Gastrocnemius medialis (tissue), 4 donors: ENCODE data around the gene DNAJB13.

ENCODE experiments used
- POLR2A ChIP-seq, 2 donors: fragments of 450-650 bp; IDR thresholded peaks; one replicate each; pipeline ENCODE4 v1.6.1; 2017; ENCODE audit warnings: antibody characterized with exemption in 2 of 2, mild to moderate bottlenecking in 2 of 2, moderate library complexity in 2 of 2
- TF ChIP-seq, protein P1 (sequence below), 5 experiments: fragments of 450-650 bp in 3 of 5; fragments of 200-600 bp in 2 of 5; sonication (generic) in 2 of 5; IDR thresholded peaks in 4 of 5; conservative IDR thresholded peaks in 1 of 5; 1 replicate in 4 of 5; 2 replicates in 1 of 5; pipeline ENCODE4 v1.5.1; 2016 to 2019; ENCODE audit warnings: antibody characterized with exemption in 5 of 5, mild to moderate bottlenecking in 3 of 5, moderate library complexity in 3 of 5

DNA sequence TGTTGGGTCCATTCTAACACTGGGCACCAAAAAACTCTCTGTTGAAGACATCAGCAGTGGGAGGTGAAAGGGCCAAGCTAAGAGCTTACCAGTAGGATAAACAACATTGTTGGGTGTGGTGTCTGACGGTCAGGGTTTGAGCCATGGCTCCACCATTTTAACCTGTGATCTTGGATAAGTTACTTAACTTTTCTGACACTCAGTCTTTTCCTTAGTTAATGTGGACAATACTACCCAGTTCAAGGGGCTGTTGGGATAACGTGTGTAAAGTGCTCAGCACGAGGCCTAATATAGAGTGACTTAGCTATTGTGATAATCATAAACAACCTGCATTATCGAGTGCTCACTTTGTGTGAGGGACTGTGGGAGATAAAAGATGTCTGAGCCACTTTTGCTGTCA is 52.0 kb downstream of the DNAJB13 start:
- TF ChIP-seq, protein P1, sequence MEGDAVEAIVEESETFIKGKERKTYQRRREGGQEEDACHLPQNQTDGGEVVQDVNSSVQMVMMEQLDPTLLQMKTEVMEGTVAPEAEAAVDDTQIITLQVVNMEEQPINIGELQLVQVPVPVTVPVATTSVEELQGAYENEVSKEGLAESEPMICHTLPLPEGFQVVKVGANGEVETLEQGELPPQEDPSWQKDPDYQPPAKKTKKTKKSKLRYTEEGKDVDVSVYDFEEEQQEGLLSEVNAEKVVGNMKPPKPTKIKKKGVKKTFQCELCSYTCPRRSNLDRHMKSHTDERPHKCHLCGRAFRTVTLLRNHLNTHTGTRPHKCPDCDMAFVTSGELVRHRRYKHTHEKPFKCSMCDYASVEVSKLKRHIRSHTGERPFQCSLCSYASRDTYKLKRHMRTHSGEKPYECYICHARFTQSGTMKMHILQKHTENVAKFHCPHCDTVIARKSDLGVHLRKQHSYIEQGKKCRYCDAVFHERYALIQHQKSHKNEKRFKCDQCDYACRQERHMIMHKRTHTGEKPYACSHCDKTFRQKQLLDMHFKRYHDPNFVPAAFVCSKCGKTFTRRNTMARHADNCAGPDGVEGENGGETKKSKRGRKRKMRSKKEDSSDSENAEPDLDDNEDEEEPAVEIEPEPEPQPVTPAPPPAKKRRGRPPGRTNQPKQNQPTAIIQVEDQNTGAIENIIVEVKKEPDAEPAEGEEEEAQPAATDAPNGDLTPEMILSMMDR (IDR thresholded peaks at IDR 0.05 in 4 of 5, conservative IDR thresholded peaks at IDR 0.05 in 1 of 5): no peak
- TF ChIP-seq POLR2A (IDR thresholded peaks at IDR 0.05): no peak
